ENCODE measurements around the gene TICAM2. TPM values are rescaled to one million over a fixed set of nuclear protein-coding genes. Genes with fewer than 3 reads are reported as not detected.
A peak's percentile ranks its signal among the peaks of the same experiment; 100 is the strongest.
"Not testable (repeated sequence)": the region's sequence is repeated elsewhere in the genome, so short reads cannot be mapped to it uniquely, and the experiment has no call there.

TICAM2 gene
- 5.4 TPM for polyA plus RNA-seq (ENCODE audit: insufficient read length)

DNA sequence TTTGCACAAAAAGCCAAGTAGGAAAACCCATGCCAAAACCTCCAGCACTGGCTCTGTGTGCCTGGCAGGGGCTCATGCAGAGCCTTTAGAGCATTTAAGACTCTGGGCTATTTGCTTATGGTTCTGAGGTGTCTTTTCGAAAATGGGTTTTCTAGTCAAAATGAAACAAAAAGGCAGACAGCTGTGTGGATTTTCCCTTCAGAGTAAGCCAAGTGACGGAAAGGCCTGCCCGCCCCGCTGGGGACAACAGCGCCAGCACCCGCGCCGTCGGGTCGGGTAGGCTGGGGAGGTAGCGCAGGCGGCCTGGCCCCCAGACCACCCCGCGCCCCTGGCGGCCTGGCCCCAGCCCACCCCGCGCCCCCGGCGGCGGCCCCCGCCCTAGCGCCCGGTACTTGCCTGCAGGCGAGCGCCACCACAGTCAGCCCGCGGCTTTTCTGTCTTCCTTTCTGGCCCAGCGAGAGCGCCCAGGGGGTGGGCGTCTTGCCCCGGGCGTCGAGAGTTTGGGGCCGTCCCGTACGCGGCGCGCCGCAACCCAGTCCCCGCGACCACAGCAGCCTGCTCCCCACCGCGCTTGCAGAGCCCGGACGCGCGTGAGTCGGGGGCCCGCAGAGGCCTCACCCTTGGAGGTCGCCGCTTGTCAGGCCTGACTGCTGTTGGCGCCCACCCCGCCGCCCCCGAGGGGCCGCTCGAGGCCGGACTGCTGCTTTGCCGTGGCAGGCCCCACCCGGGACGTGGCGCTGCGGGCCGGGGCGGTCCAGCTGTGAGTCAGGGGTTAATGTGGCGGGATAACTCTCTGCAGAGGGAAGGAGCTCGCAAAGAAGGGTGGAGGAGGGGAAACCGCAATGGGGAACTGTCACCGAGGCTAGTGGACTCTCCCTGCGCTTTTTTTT, at the start of gene TICAM2:
Gene TICAM2, minus strand, starts transcription at position 779 of the 890 bp plus-strand sequence. CDS start 21,223 bp downstream, outside the sequence.
- DNase-seq (ENCODE audit: low read depth) = peak; percentile 52

DNA sequence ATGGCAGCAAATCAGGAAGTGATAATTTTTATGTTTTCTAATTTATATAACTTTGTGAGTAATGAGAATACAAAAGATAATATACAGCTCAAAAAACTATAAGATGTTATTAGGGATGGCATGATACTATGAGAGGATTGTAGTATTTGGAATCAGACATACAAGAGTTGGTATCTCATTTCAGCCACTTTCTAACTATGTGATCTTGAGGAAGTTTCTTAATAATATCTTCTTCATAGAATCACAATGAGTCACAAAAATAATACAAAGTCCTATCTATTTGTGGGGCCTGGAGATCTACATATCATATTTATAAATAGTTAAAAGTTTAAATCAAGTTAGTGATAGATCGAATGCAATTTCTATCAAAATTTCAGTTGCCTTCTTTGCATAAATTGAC, 47.3 kb upstream of the TICAM2 start:
- no peak for DNase-seq (ENCODE audit: low read depth)

DNA sequence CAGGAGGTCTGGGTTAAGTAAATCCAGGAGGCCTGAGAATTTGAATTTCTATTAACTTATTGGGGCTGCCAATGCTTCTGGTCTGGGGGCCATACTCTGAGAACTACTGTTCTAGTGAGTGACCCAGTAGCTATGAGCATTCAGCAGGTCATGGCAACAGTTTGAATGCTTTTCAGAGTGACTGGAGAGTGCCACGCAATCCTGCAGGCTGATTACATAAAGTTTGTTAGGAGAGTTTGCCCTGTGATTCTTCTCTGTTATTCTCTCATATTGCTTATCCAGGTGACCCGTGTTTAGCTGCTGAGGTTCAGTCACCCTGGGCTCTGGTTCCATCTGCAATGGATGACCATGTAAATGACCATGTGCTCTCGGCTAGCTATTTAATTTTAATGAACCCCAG, 45.8 kb upstream of the TICAM2 start:
- DNase-seq (ENCODE audit: low read depth) = no peak

DNA sequence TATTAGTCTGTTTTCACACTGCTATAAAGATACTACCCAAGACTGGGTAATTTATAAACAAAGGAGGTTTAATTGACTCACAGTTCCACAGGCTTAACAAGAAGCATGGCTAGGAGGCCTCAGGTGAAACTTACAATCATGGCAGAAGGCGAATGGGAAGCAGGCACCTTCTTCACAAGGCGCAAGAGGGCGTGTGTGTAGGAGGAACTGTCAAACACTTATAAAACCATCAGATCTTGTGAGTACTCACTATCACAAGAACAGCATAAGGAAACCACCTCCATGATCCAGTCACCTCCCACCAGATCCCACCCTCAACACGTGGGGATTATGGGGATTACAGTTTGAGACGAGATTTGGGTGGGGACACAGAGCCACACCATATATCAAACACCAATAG, 43.1 kb upstream of the TICAM2 start:
- not testable (repeated sequence) for DNase-seq (ENCODE audit: low read depth)

DNA sequence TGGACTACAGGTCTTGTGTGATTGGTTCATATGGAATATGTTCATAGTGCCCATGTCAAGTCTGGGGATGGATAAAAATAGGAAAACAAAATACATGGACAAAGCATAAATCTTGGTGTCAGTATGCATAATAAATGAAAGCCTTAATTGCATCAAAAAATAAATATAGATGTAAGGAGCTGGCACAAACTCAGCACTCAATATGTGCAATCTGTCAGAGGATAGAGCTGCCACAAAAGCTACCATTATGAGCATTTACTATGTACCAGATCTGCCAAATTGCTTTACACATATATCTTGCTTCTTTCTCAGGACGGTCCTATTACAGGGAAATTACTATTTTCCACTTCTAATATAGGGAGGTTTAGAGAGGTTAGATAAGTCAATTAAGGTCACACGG, 41.8 kb upstream of the TICAM2 start:
- no peak for DNase-seq (ENCODE audit: low read depth)

DNA sequence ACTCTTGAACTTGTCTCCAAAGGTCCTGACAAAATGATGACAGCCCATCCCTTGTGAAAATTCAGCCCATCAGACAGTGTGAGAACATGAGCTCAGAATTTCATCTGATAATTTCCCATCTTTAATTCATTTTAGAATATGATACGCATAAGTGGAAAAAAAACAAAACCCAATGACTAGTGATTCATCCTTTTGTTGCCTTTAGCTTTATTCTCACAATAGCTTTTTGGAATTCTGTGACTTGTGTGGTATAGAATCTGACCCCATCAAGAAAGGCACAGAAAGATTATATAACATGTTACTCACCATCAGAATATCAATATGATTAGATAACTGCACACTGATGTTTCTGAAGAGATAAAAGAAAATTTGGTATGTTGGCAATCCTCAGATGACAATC, 39.7 kb upstream of the TICAM2 start:
- no peak for DNase-seq (ENCODE audit: low read depth)

GRCh38 chr5:115640274-115640673, 38.0 kb upstream of the TICAM2 start:
- DNase-seq (ENCODE audit: low read depth) = no peak

GRCh38 chr5:115639377-115639776, 37.1 kb upstream of the TICAM2 start:
- DNase-seq (ENCODE audit: low read depth) = no peak

DNA sequence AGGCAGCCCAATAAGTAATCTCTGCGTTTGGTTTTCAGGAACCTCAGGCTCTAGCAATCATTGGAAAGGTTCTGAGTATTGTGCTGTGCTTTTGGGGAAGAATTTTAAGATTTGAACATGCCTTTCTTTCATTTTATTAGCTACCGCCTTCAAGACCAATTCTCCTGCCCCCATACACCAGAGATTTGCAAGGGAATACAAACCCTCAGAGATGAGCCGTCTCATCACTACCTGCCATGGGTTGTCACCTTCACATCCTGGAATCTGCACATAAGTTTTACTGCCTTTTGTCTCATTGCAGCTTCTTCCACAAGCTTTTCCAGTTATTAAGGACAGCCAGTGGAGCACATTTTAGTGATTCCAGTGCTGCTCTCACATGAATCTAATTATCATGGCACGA, 35.2 kb upstream of the TICAM2 start:
- DNase-seq (ENCODE audit: low read depth) = no peak

GRCh38 chr5:115636008-115636407, 33.7 kb upstream of the TICAM2 start:
- DNase-seq (ENCODE audit: low read depth) = no peak

- peak; percentile 63 for DNase-seq (ENCODE audit: low read depth)
Measured at GRCh38 chr5:115634343-115635132, 32.3 kb upstream of the TICAM2 start.

DNA sequence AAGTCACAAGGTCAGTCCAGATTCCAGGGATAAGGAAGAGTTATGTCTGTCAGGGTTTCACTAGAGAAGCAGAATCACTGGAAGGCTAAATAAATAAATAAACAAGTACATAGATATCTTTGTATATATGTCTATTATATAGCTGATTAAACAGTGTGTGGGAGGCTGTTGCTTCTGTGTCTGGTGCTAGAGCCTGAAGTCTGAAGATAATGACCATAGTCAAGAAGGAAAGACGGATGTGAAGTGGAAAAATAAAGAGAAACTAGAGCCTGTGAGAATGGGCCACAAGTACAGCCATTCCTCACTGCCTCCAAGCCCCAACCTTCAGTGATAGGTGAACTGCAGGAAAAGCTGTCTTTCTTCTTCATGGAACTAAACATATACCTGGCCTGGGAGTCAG, 27.6 kb upstream of the TICAM2 start:
- no peak for DNase-seq (ENCODE audit: low read depth)

GRCh38 chr5:115627295-115627865, 25.1 kb upstream of the TICAM2 start:
- no peak for DNase-seq (ENCODE audit: low read depth)

DNA sequence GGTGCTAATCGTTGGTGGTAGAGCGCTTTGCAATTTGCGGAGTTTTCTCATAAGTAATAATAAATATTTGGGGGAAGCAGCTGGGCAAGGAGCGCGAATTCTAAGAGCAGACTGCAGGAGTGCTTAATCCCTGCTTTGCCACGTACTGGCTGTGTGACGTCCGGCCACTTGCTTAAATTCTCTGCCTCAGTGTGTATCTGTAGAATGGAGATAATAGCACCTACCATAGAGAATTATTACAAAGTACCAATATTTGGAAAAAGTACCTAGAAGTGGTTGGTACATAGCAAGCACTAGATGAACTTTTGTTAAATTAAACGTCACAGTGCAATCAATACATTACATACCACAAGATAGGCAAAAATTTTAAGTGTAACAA, 24.2 kb upstream of the TICAM2 start:
- DNase-seq (ENCODE audit: low read depth) = no peak

DNA sequence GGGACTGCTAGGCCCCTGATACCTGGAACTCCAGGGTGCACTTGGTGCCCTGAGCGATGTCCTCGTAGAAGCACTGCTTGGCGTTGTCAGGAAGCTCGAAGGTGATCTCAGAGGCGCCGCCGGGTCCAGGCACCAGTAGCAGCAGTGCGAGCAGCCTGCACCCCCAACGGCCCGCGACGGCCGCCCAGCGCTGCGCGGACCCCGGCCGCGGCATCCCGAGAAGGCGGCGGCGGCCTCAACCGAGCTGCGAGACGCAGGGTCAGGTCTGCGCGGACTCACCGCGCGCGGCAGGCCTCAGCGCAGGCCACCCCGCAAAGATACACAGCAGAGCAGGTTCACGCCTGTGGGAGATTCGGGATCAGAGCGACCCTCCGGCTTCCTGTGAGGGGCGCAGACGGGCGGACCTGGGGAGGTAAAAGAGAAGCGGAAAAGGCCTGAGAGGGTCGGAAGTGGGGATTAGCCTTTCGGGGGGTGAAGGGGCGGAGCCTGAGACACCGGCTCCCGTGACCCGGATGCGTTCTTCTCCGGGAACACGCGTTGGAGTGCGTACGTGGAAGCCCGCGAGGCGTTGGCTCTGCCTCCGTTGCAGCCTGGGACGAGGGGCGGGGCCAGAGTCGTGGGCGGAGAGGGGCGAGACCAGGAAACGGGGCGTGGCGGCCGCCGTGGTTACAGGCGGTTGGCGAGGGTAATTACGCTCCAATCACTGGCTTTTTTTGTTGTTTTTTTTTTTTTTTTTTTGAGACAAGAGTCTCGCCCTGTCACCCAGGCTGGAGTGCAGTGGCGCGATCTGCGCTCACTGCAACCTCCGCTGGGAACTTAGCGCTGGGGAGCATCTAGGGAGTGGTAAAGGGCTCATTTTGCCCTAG, 23.5 kb upstream of the TICAM2 start, which contains the start of gene TMED7:
Gene TMED7, minus strand, starts transcription at position 458 of the 866 bp plus-strand sequence. Its CDS starts 244 bp downstream, at position 214.
- peak; percentile 96 for DNase-seq (ENCODE audit: low read depth)

DNA sequence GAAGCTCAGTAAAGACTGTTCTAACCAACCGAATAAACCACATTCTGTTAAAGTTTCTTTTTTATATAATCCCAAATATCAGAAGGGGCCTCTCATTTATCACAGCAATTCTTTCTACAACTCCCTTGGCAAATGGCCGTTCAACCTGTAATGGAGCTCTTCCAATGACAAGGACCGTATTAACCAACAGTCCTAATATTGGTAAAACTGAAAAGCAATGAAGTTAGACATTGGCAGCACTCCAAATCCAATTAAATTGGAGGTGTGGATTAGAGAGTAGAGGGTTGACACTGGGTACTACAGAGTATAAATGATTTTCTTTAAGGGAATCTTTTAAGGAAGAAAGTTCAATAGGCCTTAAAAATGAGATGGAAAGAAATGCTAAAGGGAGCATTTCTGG, 22.7 kb upstream of the TICAM2 start:
- no peak for DNase-seq (ENCODE audit: low read depth)

DNA sequence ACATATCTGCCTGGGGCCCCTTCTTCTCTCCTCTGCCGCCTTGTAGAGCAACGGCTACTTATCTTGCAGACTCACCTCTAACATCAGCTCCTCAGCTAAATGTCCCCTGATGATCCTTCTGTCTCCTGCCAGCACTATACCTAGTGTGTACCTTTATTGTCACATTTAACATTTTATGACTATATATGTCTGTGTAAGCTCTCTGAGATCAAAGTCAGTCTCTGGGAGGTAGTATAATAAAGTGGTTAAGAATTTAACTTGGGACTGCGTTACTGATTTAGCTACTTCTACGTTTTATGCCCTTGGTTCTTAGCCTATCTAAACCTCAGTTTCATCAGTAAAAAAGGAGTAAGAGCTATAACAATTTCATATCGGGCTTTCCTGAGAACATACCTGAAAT, 21.4 kb upstream of the TICAM2 start:
- no peak for DNase-seq (ENCODE audit: low read depth)

DNA sequence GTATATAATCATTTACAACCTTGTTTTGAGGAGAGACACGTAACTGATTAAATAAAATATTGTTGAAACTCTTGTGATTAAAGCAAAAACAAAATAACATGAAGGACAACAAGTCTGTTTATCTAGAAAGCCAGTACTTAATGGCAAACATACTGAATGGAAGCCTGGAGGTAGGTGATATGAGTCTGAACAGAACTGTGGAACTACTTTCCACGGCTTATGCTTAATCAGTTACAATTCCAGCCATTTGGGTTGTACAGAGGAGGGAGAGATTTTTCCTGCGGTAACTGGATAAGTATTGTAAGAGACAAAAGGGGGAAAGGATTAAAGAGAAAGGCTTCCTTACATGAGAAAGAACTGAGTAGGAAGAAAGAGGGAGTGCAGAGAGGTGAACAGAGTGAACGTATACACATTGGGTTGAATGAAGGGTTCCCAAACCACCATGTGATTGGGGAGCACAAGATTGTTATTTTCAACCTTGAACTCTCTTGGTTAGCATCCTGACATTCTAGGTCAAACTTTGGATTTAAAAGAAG, 19.2 kb upstream of the TICAM2 start:
- no peak for DNase-seq (ENCODE audit: low read depth)

GRCh38 chr5:115616892-115617291, 14.6 kb upstream of the TICAM2 start:
- DNase-seq (ENCODE audit: low read depth) = no peak

DNA sequence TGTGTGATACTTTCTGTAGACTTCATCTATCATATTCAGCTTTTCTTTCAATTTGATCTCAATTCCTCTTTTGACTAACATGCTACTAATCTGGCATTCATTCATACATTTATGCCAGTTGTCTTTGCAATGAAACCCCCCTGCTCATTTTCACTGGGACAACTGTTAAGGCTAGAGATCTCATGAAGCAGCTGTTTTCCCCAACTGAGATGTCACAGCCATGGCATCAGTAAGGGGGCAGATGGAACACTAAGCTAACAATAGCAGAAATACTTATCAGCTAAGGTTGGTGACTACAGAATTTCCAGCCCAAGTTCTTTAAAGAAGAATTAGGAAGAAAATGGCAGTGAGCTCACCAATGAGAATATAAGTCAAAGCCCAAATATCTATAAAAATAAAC, 14.2 kb upstream of the TICAM2 start:
- no peak for DNase-seq (ENCODE audit: low read depth)

DNA sequence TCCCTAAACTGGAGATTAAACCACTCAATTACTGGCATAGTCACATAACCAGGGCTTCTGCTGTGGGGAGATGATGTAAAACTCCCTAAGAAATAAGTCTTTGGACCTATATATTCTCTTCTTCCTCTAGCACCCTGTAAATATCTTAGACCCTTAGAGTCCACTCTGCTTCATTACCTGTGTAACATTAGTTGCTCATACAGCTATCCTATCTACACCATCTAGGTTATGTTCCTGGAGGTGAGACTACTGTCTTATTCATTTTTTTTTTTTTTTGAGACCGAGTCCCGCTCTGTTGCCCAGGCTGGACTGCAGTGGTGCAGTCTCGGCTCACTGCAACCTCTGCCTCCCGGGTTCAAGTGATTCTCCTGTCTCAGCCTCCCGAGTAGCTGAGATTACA, 9.6 kb upstream of the TICAM2 start:
- DNase-seq (ENCODE audit: low read depth) = no peak

Measured in forelimb muscle (tissue), 1 donor.